Liver (tissue), 3 donors: Measurements from ENCODE around the gene ATG4B.
A peak's percentile ranks its signal among the peaks of the same experiment; 100 is the strongest.

Experiments
- CTCF ChIP-seq: fragments of 150-350 bp; IDR thresholded peaks from 2 replicates; pipeline ENCODE4 v1.5.1; 2017; ENCODE audit warnings: improper control_type of control experiment, low read depth, low read length; ENCODE audit not compliant: missing input control
- HNF4A ChIP-seq, 2 donors: conservative IDR thresholded peaks; 2 replicates each; pipeline ENCODE4 v1.6.1; 2016; ENCODE audit warnings: antibody characterized with exemption in 2 of 2, mild to moderate bottlenecking in 2 of 2
- RAD21 ChIP-seq, 2 donors: IDR thresholded peaks; 2 replicates each; pipeline ENCODE4 v1.6.1; 2016; ENCODE audit warnings: antibody characterized with exemption in 2 of 2, mild to moderate bottlenecking in 2 of 2
- donor health status: healthy.
- donor health status: healthy.

GRCh38 chr2:241609859-241610793 is 27.4 kb upstream of the ATG4B start:
- TF ChIP-seq RAD21 (IDR thresholded peaks at IDR 0.05): peak; percentile 54 to 69
- TF ChIP-seq CTCF: peak; percentile 49
- no peak for TF ChIP-seq HNF4A (conservative IDR thresholded peaks at IDR 0.05)
